Prostate gland (tissue), 2 donors: ENCODE results near the gene PPP4R1.

ENCODE experiments used
- POLR2A ChIP-seq: fragments of 450-650 bp; IDR thresholded peaks from one replicate; pipeline ENCODE4 v1.6.1; 2016; ENCODE audit warnings: antibody characterized with exemption, mild to moderate bottlenecking
- TF ChIP-seq, protein P1 (sequence below), 4 experiments: fragments of 200-600 bp in 2 of 4; fragments of 450-650 bp in 2 of 4; sonication (generic) in 2 of 4; IDR thresholded peaks; 1 replicate in 3 of 4; 2 replicates in 1 of 4; pipeline ENCODE4 v1.5.1; 2016 to 2019; ENCODE audit warnings: antibody characterized with exemption in 4 of 4, mild to moderate bottlenecking in 2 of 4, moderate library complexity in 2 of 4

DNA sequence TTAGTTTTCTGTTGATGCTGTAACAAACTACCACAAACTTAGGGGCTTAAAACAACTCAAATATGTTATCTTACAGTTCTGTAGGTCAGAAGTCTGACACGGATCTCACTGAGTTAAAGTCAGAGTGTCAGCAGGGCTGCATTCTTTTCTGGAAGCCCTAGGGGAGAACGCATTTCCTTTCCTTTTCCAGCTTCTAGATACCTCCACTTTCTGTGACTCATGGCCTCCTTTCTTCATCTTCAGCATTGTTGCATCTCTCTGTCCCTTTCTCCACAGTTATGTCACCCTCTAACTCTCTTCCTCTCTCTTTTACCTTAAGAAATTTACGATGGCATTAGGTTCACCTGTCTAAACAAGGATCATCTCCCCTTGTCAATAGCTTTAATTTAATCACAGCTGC lies 13.3 kb upstream of the PPP4R1 start:
- TF ChIP-seq, protein P1, sequence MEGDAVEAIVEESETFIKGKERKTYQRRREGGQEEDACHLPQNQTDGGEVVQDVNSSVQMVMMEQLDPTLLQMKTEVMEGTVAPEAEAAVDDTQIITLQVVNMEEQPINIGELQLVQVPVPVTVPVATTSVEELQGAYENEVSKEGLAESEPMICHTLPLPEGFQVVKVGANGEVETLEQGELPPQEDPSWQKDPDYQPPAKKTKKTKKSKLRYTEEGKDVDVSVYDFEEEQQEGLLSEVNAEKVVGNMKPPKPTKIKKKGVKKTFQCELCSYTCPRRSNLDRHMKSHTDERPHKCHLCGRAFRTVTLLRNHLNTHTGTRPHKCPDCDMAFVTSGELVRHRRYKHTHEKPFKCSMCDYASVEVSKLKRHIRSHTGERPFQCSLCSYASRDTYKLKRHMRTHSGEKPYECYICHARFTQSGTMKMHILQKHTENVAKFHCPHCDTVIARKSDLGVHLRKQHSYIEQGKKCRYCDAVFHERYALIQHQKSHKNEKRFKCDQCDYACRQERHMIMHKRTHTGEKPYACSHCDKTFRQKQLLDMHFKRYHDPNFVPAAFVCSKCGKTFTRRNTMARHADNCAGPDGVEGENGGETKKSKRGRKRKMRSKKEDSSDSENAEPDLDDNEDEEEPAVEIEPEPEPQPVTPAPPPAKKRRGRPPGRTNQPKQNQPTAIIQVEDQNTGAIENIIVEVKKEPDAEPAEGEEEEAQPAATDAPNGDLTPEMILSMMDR (IDR thresholded peaks at IDR 0.05): no peak
- TF ChIP-seq POLR2A: no peak
